ENCODE data around the gene MAGI2.

The MAGI2 gene

GRCh38 chr7:78783179-78783962, 670.1 kb downstream of the MAGI2 start:
- no peak for TF ChIP-seq CTCF (IDR thresholded peaks at IDR 0.05; ENCODE audit: control extremely low read depth, extremely low read depth, low read depth, missing control alignments)
- no peak for DNase-seq (ENCODE audit: extremely low spot score)
- ChIA-PET POLR2A (no interaction called here), CTCF (interaction anchor here (1.0 kb wide), 1 partner anchor 17 kb away, joined by 3 read pairs; no protein-coding TSS in a partner anchor)

- TF ChIP-seq CTCF (IDR thresholded peaks at IDR 0.05; ENCODE audit: control extremely low read depth, extremely low read depth, low read depth, missing control alignments) = no peak
- no peak for DNase-seq (ENCODE audit: extremely low spot score)
- ChIA-PET CTCF (interaction anchor here (1.5 kb wide), 1 partner anchor 11 kb away, joined by 3 read pairs; no protein-coding TSS in a partner anchor), POLR2A (no interaction called here)
Observed at GRCh38 chr7:78780560-78780959, 672.9 kb downstream of the MAGI2 start.

GRCh38 chr7:78779788-78780187, 673.7 kb downstream of the MAGI2 start:
- ChIA-PET CTCF (interaction anchor here (1.5 kb wide), 1 partner anchor 10 kb away, joined by 3 read pairs; no protein-coding TSS in a partner anchor), POLR2A (no interaction called here)
- TF ChIP-seq CTCF (IDR thresholded peaks at IDR 0.05; ENCODE audit: control extremely low read depth, extremely low read depth, low read depth, missing control alignments) = no peak
- no peak for DNase-seq (ENCODE audit: extremely low spot score)

DNA sequence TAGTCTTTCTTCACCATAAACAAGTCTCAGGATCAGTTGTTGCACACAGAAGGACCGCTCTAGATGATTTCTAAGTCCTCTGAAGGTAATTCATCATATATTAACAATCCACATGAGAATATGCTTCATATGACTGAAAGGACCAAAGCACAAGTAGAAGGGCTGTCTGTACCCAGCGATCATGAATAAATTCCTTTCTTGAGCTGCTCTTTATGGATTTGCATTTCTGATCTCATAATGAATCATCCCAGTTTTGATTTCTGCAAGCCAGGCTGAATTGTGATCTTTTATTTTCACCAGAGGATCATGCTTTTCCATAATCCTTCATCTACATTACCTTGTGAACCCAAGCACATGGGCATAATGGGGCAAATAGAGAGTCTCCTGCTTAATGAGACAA, 675.6 kb downstream of the MAGI2 start:
- TF ChIP-seq CTCF (IDR thresholded peaks at IDR 0.05; ENCODE audit: control extremely low read depth, extremely low read depth, low read depth, missing control alignments) = no peak
- DNase-seq (ENCODE audit: extremely low spot score) = no peak
- CTCF ChIA-PET = no interaction called here
- POLR2A ChIA-PET = no interaction called here

DNA sequence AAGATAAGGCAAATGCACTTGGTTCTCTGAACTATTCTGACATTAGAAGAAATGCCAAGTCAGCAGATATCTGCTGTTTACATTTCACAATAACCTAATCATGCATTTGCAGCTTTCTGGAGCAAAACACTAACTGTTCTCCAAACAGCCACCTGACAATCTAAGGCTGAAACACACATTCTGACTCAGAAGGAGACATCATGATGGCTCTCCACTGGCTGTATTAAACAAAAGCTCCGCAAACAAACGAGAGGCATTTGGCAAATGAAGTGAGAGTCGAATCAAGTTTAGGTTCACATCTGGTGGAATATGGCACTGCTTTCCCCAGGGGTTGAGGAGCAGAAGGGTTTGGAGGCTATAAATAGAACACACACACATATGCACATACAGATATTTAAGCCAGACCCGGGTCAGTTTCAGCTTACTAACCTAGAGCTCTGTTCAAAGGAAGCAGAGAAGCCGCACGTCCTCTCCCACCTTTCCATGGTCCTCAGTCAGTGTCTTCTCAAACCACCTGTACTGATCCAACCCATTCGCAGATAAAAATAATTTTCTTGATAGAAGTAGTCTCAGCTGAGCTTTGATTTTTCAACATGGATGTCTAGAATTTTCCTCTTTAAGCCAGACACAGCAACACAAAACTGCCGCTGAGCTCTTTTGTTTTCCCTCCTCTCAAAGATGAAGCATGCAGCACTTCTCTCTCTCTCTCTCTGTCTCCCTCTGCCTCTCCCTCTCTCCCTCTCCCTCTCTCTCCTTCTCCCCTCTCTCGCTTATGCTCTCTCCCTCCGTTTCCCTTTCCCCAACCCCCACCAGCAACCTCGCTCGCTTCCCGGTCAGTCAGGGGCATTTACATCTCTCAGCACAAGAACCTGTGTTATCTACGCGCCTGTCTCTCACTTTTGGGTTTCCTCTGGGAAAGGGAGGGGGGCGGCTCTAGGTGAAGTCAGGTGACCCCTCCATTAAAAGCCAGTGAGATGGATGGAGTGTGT, 682.8 kb downstream of the MAGI2 start:
- POLR2A ChIA-PET = no interaction called here
- CTCF ChIA-PET = interaction anchor here (1.1 kb wide), 1 partner anchor 13 kb away, joined by 3 read pairs; no protein-coding TSS in a partner anchor
- DNase-seq (ENCODE audit: extremely low spot score) = no peak
- no peak for TF ChIP-seq CTCF (IDR thresholded peaks at IDR 0.05; ENCODE audit: control extremely low read depth, extremely low read depth, low read depth, missing control alignments)

DNA sequence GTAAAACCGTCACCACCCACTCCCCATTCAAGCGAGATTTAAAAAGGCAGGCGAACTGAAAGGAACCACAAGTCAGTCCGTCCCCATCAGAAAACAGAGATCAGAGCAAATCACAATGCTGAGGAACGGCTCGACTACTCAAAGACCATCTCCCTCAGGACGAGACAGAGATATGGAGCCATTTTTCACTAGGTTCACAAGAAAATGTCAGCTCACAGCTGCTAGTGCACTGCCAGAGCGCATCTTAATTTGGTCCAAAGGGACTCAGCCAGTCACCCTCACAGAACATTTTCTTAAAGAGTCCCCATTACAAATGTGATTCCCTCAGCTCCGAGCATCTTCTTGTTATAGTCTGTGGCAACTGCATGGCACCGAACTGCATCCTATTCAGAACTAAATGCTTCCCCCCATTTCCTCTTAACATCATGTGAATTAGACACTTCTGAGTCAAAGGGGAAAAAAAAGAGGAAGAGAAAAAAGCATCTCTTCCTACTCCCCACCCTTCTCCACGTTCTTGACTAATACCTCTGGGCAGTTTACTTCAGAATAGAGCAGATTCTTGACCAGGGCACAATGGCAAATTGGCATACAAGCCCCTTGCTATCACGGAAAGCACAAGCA, 683.9 kb downstream of the MAGI2 start:
- ChIA-PET CTCF (interaction anchor here (1.1 kb wide), 2 partner anchors 10 to 12 kb away, joined by 3 read pairs; no protein-coding TSS in a partner anchor), POLR2A (no interaction called here)
- DNase-seq (ENCODE audit: extremely low spot score) = peak; percentile 26
- TF ChIP-seq CTCF (IDR thresholded peaks at IDR 0.05; ENCODE audit: control extremely low read depth, extremely low read depth, low read depth, missing control alignments) = no peak
